ENCODE results near the gene EEF1AKMT4. TPM values are rescaled to one million over a fixed set of nuclear protein-coding genes. Genes with fewer than 3 reads are reported as not detected.
A peak's percentile ranks its signal among the peaks of the same experiment; 100 is the strongest.

EEF1AKMT4 gene
- 2.8 and 2.9 TPM in 2 replicates for total RNA-seq (2012; rRNA removed)
- polyA plus RNA-seq (2012; rRNA removed), result 3.6 and 5.3 TPM in 2 replicates
- 6.1 and 6.6 TPM in 2 replicates for polyA plus RNA-seq (2012; cell fraction: cytosol; rRNA removed)
- 1.2 and 2.0 TPM in 2 replicates for polyA plus RNA-seq (2012; cell fraction: nucleus; rRNA removed; ENCODE audit: low replicate concordance)
- Bru-seq, nascent RNA, result percentile 32 among the genes with signal in this experiment
- BruChase-seq, experiment 1, labeled RNA remaining after a 6-hour chase, result percentile 29 among the genes with signal in this experiment
- BruChase-seq, experiment 2, labeled RNA remaining after a 2-hour chase, result percentile 12 among the genes with signal in this experiment
- long read RNA-seq, transcript EEF1AKMT4-201 (3 exons, 1,823 nt), result major isoform, 6 of 7 reads
- long read RNA-seq, partial matches to known transcripts, result 1 of 7 reads
- long read RNA-seq, other reads (novel, unspliced or antisense), result 0 of 7 reads

- H4K5ac ChIP-seq (ENCODE audit: low read depth, low read length), result peak within 1 kb of the TSS; percentile 92
- dilution Hi-C loops (cut with HindIII; ENCODE audit: low sequenced_read_pairs, unreplicated experiment), result no loop called here
- H3K4me1 ChIP-seq (ENCODE audit: control insufficient read depth, insufficient read depth, low read length), result no peaks in the 10 kb centered on the region; the same call in 1 of the 2 replicates
- H3K36me3 ChIP-seq (ENCODE audit: control insufficient read depth, insufficient read depth, low read length), result peaks cover 11% of the 10 kb centered on the region; the same call in 1 of the 2 replicates
- H4K91ac ChIP-seq (ENCODE audit: insufficient read depth, low read depth, low read length), result peak within 1 kb of the TSS; percentile 90
- ChIA-PET CTCF (interaction anchor here (0.7 to 1.2 kb wide), 5 partner anchors 9 to 72 kb away, joined by 3 to 5 read pairs (median 4); no protein-coding TSS in a partner anchor), POLR2A (ENCODE audit: unreplicated experiment) (interaction anchor here (0.6 kb wide), 1 partner anchor 234 kb away, joined by 9 read pairs; no protein-coding TSS in a partner anchor)
- WGBS, 2 experiments (ENCODE audit: extremely low coverage in 2 of 2, insufficient read length in 1 of 2), result 0% methylated on average over 19 of the region's 54 CpGs; no CpG with 5 or more reads in 1 of the 2 experiments
- H4K20me1 ChIP-seq (ENCODE audit: insufficient read depth, low read length), result no peaks in the 10 kb centered on the region; the same call in 1 of the 2 replicates
- peak within 1 kb of the TSS; percentile 96 for H3K14ac ChIP-seq (replicated peaks; ENCODE audit: low read depth, low read length)
- H4K8ac ChIP-seq (ENCODE audit: low read depth in 2 of 2, low read length in 2 of 2), result peak within 1 kb of the TSS; percentile 87 to 95
- peak within 1 kb of the TSS; percentile 88 for H2AK5ac ChIP-seq (ENCODE audit: low read depth, low read length)
- peak within 1 kb of the TSS; percentile 75 for H2BK120ac ChIP-seq (ENCODE audit: low read depth, low read length)
- H2AK9ac ChIP-seq (replicated peaks; ENCODE audit: low read depth, low read length, poor library complexity), result peak within 1 kb of the TSS; percentile 84
- in situ Hi-C loops (cut with MboI; ENCODE audit: low sequenced_read_pairs), result loop anchor here (10.0 to 25.0 kb wide), 2 partner anchors 355 to 787 kb away; no protein-coding TSS in a partner anchor
- H3K9me3 ChIP-seq (ENCODE audit: control insufficient read depth, insufficient read depth, low read length), result no peaks in the 10 kb centered on the region
- H2BK20ac ChIP-seq (ENCODE audit: low read depth, low read length), result no peak within 1 kb of the TSS
- peak within 1 kb of the TSS; percentile 99 for H3K4me2 ChIP-seq (ENCODE audit: low read depth, low read length)
- H3K79me1 ChIP-seq (ENCODE audit: low read depth in 1 of 2, low read length in 2 of 2), result peaks cover 7 to 24% of the 10 kb centered on the region in 2 experiments
- peak within 1 kb of the TSS; percentile 82 for H3K27ac ChIP-seq (ENCODE audit: insufficient read depth, low read length)
- DNase-seq (peak; percentile 98), ATAC-seq (ENCODE audit: low read depth) (peak; percentile 94)
- H3K23ac ChIP-seq (ENCODE audit: low read depth, low read length), result peak within 1 kb of the TSS; percentile 95
- H3K27me3 ChIP-seq (ENCODE audit: control insufficient read depth, insufficient read depth, low read length), result no peaks in the 10 kb centered on the region
- H3K18ac ChIP-seq (ENCODE audit: low read depth, low read length), result peak within 1 kb of the TSS; percentile 53
- H3K9me1 ChIP-seq (ENCODE audit: insufficient read depth, low read length), result no peaks in the 10 kb centered on the region
- BruUV-seq (replicated peaks), result no TSS peak
- H3K4ac ChIP-seq (ENCODE audit: low read depth, low read length), result peak within 1 kb of the TSS; percentile 91
- peak within 1 kb of the TSS; percentile 99 for H2AFZ ChIP-seq (replicated peaks; ENCODE audit: low read length, poor library complexity)
- peak within 1 kb of the TSS; percentile 85 for H2BK5ac ChIP-seq (ENCODE audit: low read depth, low read length, poor library complexity, severe bottlenecking)
- peak within 1 kb of the TSS; percentile 97 for H3K4me3 ChIP-seq (ENCODE audit: insufficient read depth, low read depth, low read length)
- peak within 1 kb of the TSS; percentile 47; the same call in 1 of the 3 replicates for H2BK15ac ChIP-seq (ENCODE audit: low read depth, low read length)
- intact Hi-C loops (cut with micrococcal nuclease), result loop anchor here (1.0 to 10.0 kb wide), 5 partner anchors 63 to 354 kb away; partner anchors contain the start of genes ABCC5, ABCF3 and EIF2B5
- H3K9ac ChIP-seq (ENCODE audit: low read depth, low read length), result peak within 1 kb of the TSS; percentile 95
- H3K56ac ChIP-seq (ENCODE audit: extremely low read depth, insufficient read depth, low read length), result peak within 1 kb of the TSS; percentile 93
- TF ChIP-seq CEBPB (IDR thresholded peaks at IDR 0.05; ENCODE audit: low read depth, low read length) (peak; percentile 99), SMC3 (IDR thresholded peaks at IDR 0.05; ENCODE audit: low read depth, low read length) (peak; percentile 11; the same call in 1 of the 2 replicates), BHLHE40 (IDR thresholded peaks at IDR 0.05; ENCODE audit: low read depth, low read length) (peak; percentile 82), FOS (IDR thresholded peaks at IDR 0.05; ENCODE audit: low read depth, low read length) (no peak), RFX5 (IDR thresholded peaks at IDR 0.05; ENCODE audit: low read depth, low read length) (no peak), RAD21 (IDR thresholded peaks at IDR 0.05; ENCODE audit: low read length) (peak; percentile 42; the same call in 1 of the 2 replicates), RCOR1 (IDR thresholded peaks at IDR 0.05; ENCODE audit: insufficient replicate concordance, low read length) (no peak), CTCF (conservative IDR thresholded peaks at IDR 0.05; ENCODE audit: low read depth, low read length) (peak; percentile 58), NFE2L2 (IDR thresholded peaks at IDR 0.05; ENCODE audit: low read depth, low read length) (no peak), MAZ (IDR thresholded peaks at IDR 0.05; ENCODE audit: borderline replicate concordance, low read depth, low read length) (peak; percentile 40; the same call in 1 of the 2 replicates), CHD1 (IDR thresholded peaks at IDR 0.05; ENCODE audit: low read depth, low read length) (no peak), POLR2A (IDR thresholded peaks at IDR 0.05; ENCODE audit: low read depth, low read length) (no peak), USF2 (IDR thresholded peaks at IDR 0.05; ENCODE audit: low read depth, low read length) (peak; percentile 17; the same call in 1 of the 2 replicates)
Observed at GRCh38 chr3:184249412-184250166, at the start of gene EEF1AKMT4. TSS of gene EEF1AKMT4 (plus strand) at chr3:184249672. CDS start at chr3:184249695, 23 bp downstream.

Measured in IMR-90 (cell line).